Naive B cell (primary cell): ENCODE measurements around the gene WIPF3. TPM values are rescaled to one million over a fixed set of nuclear protein-coding genes. Genes with fewer than 3 reads are reported as not detected.

ENCODE experiments used
- ATAC-seq, 2 donors: fragments of 150-1000 bp; cut with Tn5 transposase; 2 replicates each; pipeline ENCODE4 v1.10.0; 2021; ENCODE audit warnings: low read depth in 2 of 2, mild to moderate bottlenecking in 2 of 2, moderate library complexity in 2 of 2
- DNase-seq: peaks from one replicate; pipeline ENCODE4 v3.0.0; 2022
- H3K27ac Mint-ChIP-seq, 6 donors: one replicate each; pipeline ENCODE4 v1.8.0; 2020 to 2022; ENCODE audit warnings: mild to moderate bottlenecking in 6 of 6, mixed read lengths in 6 of 6, moderate library complexity in 5 of 6, inconsistent platforms in 2 of 6
- H3K27me3 Mint-ChIP-seq, 3 donors: one replicate each; pipeline ENCODE4 v1.8.0; 2021 to 2022; ENCODE audit warnings: mixed read lengths in 3 of 3, mild to moderate bottlenecking in 1 of 3
- H3K36me3 Mint-ChIP-seq, 2 donors: one replicate each; pipeline ENCODE4 v1.8.0; 2020 to 2022; ENCODE audit warnings: mixed read lengths in 2 of 2, inconsistent platforms in 1 of 2, mild to moderate bottlenecking in 1 of 2
- H3K4me1 Mint-ChIP-seq, 3 donors: one replicate each; pipeline ENCODE4 v1.8.0; 2020 to 2022; ENCODE audit warnings: mixed read lengths in 3 of 3, inconsistent platforms in 1 of 3, mild to moderate bottlenecking in 1 of 3, moderate library complexity in 1 of 3
- H3K4me3 Mint-ChIP-seq, 8 donors: one replicate each; pipeline ENCODE4 v1.8.0; 2020 to 2022; ENCODE audit warnings: mild to moderate bottlenecking in 8 of 8, mixed read lengths in 8 of 8, moderate library complexity in 8 of 8, inconsistent platforms in 2 of 8
- H3K9me3 Mint-ChIP-seq, 7 donors: one replicate each; pipeline ENCODE4 v1.8.0; 2020 to 2022; ENCODE audit warnings: mixed read lengths in 7 of 7, mild to moderate bottlenecking in 5 of 7, inconsistent platforms in 2 of 7, moderate library complexity in 1 of 7
- polyA plus RNA-seq, 6 donors: library from polyadenylated mRNA; unstranded; fragments of 300-500 nt; fragmentation: Illumina TruSeq; gene quantifications; one replicate each; pipeline ENCODE4 v1.2.3, GENCODE V29; 2021; ENCODE audit warnings: low read depth in 6 of 6

WIPF3 gene
- polyA plus RNA-seq = under 1 TPM in 1 of 6 donors, not detected in 5; 0.16 TPM

- no peak within 1 kb of the TSS for H3K27ac Mint-ChIP-seq
- peaks cover 0 to 5% (median 0%) of the 10 kb centered on the region in 7 donors for H3K9me3 Mint-ChIP-seq
- no peak for DNase-seq
- ATAC-seq = peak in 1 of 2 donors; percentile 14
- H3K27me3 Mint-ChIP-seq = peaks cover 77 to 90% (median 88%) of the 10 kb centered on the region in 3 donors
- peaks cover 0 to 8% of the 10 kb centered on the region in 2 donors for H3K36me3 Mint-ChIP-seq
- H3K4me3 Mint-ChIP-seq = peak within 1 kb of the TSS in 7 of 8 donors; percentile 11 to 80 (median 57)
- peaks cover 0 to 16% (median 0%) of the 10 kb centered on the region in 3 donors for H3K4me1 Mint-ChIP-seq
Observed at GRCh38 chr7:29806208-29806994, at the start of gene WIPF3. Gene WIPF3 (plus strand): TSS chr7:29806508. CDS start chr7:29834725, 28,217 bp downstream.

- Mint-ChIP-seq H3K36me3 (no peaks in the 10 kb centered on the region), H3K4me3 (no peak overlapping the region), H3K9me3 (no peaks in the 10 kb centered on the region), H3K4me1 (no peaks in the 10 kb centered on the region), H3K27ac (no peak overlapping the region), H3K27me3 (peaks cover 16 to 33% (median 22%) of the 10 kb centered on the region in 3 donors)
- DNase-seq (no peak), ATAC-seq (no peak)
Observed at GRCh38 chr7:29763266-29763665, 43.0 kb upstream of the WIPF3 start.

GRCh38 chr7:29764227-29764626 is 42.1 kb upstream of the WIPF3 start:
- DNase-seq (no peak), ATAC-seq (no peak)
- Mint-ChIP-seq H3K27me3 (peaks cover 16 to 33% (median 22%) of the 10 kb centered on the region in 3 donors), H3K4me3 (no peak overlapping the region), H3K4me1 (no peaks in the 10 kb centered on the region), H3K36me3 (no peaks in the 10 kb centered on the region), H3K9me3 (no peaks in the 10 kb centered on the region), H3K27ac (no peak overlapping the region)

- no peak for DNase-seq
- Mint-ChIP-seq H3K36me3 (no peaks in the 10 kb centered on the region), H3K9me3 (no peaks in the 10 kb centered on the region)
Observed at GRCh38 chr7:29765490-29765889, 40.8 kb upstream of the WIPF3 start.

GRCh38 chr7:29770371-29770770 is 35.9 kb upstream of the WIPF3 start:
- Mint-ChIP-seq H3K27me3 (peaks cover 13 to 26% (median 21%) of the 10 kb centered on the region in 3 donors), H3K4me3 (no peak overlapping the region), H3K9me3 (peaks cover under 1 to 15% (median 5%) of the 10 kb centered on the region in 7 donors), H3K4me1 (no peaks in the 10 kb centered on the region), H3K27ac (no peak overlapping the region), H3K36me3 (no peaks in the 10 kb centered on the region)
- ATAC-seq = no peak
- no peak for DNase-seq

More at GRCh38 chr7:29765490-29765889, 40.8 kb upstream of the WIPF3 start:
- no peak for ATAC-seq
- Mint-ChIP-seq H3K27ac (no peak overlapping the region), H3K4me1 (no peaks in the 10 kb centered on the region), H3K4me3 (no peak overlapping the region), H3K27me3 (peaks cover 16 to 33% (median 22%) of the 10 kb centered on the region in 3 donors)

GRCh38 chr7:29771081-29771816 is 35.1 kb upstream of the WIPF3 start:
- no peaks in the 10 kb centered on the region for H3K4me1 Mint-ChIP-seq

GRCh38 chr7:29779017-29779416 is 27.3 kb upstream of the WIPF3 start:
- Mint-ChIP-seq H3K4me1 (no peaks in the 10 kb centered on the region), H3K27me3 (peaks cover 19 to 56% (median 49%) of the 10 kb centered on the region in 3 donors), H3K27ac (no peak overlapping the region), H3K9me3 (peaks cover 3 to 10% (median 7%) of the 10 kb centered on the region in 7 donors), H3K4me3 (no peak overlapping the region), H3K36me3 (no peaks in the 10 kb centered on the region)
- ATAC-seq (no peak), DNase-seq (no peak)

More at GRCh38 chr7:29771081-29771816, 35.1 kb upstream of the WIPF3 start:
- Mint-ChIP-seq H3K36me3 (no peaks in the 10 kb centered on the region), H3K27ac (no peak overlapping the region), H3K4me3 (no peak overlapping the region), H3K27me3 (peaks cover 8 to 23% (median 21%) of the 10 kb centered on the region in 3 donors), H3K9me3 (peaks cover 1 to 15% (median 5%) of the 10 kb centered on the region in 7 donors)
- DNase-seq = no peak
- ATAC-seq = no peak

GRCh38 chr7:29780346-29780745 is 26.0 kb upstream of the WIPF3 start:
- no peak for ATAC-seq
- H3K27ac Mint-ChIP-seq = no peak overlapping the region
- H3K9me3 Mint-ChIP-seq = peaks cover 0 to 9% (median 3%) of the 10 kb centered on the region in 7 donors
- no peaks in the 10 kb centered on the region for H3K4me1 Mint-ChIP-seq
- DNase-seq = no peak
- H3K36me3 Mint-ChIP-seq = no peaks in the 10 kb centered on the region
- peaks cover 19 to 58% (median 43%) of the 10 kb centered on the region in 3 donors for H3K27me3 Mint-ChIP-seq
- H3K4me3 Mint-ChIP-seq = no peak overlapping the region

GRCh38 chr7:29783671-29784070 is 22.6 kb upstream of the WIPF3 start:
- DNase-seq (no peak), ATAC-seq (no peak)
- H3K36me3 Mint-ChIP-seq = no peaks in the 10 kb centered on the region
- H3K9me3 Mint-ChIP-seq = peaks cover 0 to 5% (median 2%) of the 10 kb centered on the region in 7 donors
- no peak overlapping the region for H3K4me3 Mint-ChIP-seq
- peaks cover 12 to 40% (median 26%) of the 10 kb centered on the region in 3 donors for H3K27me3 Mint-ChIP-seq
- H3K4me1 Mint-ChIP-seq = no peaks in the 10 kb centered on the region
- no peak overlapping the region for H3K27ac Mint-ChIP-seq

- H3K27me3 Mint-ChIP-seq = peaks cover 8 to 11% (median 9%) of the 10 kb centered on the region in 3 donors
- ATAC-seq (no peak), DNase-seq (no peak)
- no peak overlapping the region for H3K4me3 Mint-ChIP-seq
- H3K27ac Mint-ChIP-seq = no peak overlapping the region
- H3K9me3 Mint-ChIP-seq = peaks cover 0 to under 1% (median 0%) of the 10 kb centered on the region in 7 donors
- H3K36me3 Mint-ChIP-seq = no peaks in the 10 kb centered on the region
- H3K4me1 Mint-ChIP-seq = no peaks in the 10 kb centered on the region
Observed at GRCh38 chr7:29793507-29793906, 12.8 kb upstream of the WIPF3 start.

GRCh38 chr7:29794959-29795629 is 11.2 kb upstream of the WIPF3 start:
- no peak overlapping the region for H3K27ac Mint-ChIP-seq
- H3K4me1 Mint-ChIP-seq = no peaks in the 10 kb centered on the region
- H3K4me3 Mint-ChIP-seq = no peak overlapping the region
- H3K9me3 Mint-ChIP-seq = peaks cover 0 to 3% (median 0%) of the 10 kb centered on the region in 7 donors
- DNase-seq (no peak), ATAC-seq (no peak)
- peaks cover 9 to 13% (median 11%) of the 10 kb centered on the region in 3 donors for H3K27me3 Mint-ChIP-seq
- H3K36me3 Mint-ChIP-seq = no peaks in the 10 kb centered on the region

GRCh38 chr7:29795696-29796580 is 10.4 kb upstream of the WIPF3 start:
- peaks cover 0 to 3% (median 0%) of the 10 kb centered on the region in 7 donors for H3K9me3 Mint-ChIP-seq
- no peaks in the 10 kb centered on the region for H3K4me1 Mint-ChIP-seq
- no peak for ATAC-seq
- H3K4me3 Mint-ChIP-seq = no peak overlapping the region
- no peaks in the 10 kb centered on the region for H3K36me3 Mint-ChIP-seq
- no peak for DNase-seq
- H3K27ac Mint-ChIP-seq = no peak overlapping the region
- H3K27me3 Mint-ChIP-seq = peaks cover 12 to 17% (median 15%) of the 10 kb centered on the region in 3 donors
